ENCODE measurements around the gene PTPN14.
"Not testable (repeated sequence)": the region's sequence is repeated elsewhere in the genome, so short reads cannot be mapped to it uniquely, and the experiment has no call there.

Gene PTPN14

GRCh38 chr1:214551436-214552173 lies at the start of gene PTPN14:
Gene PTPN14, minus strand, starts transcription at chr1:214551602. Its CDS starts 86,799 bp downstream, at chr1:214464803.
- peak; percentile 23 for DNase-seq

GRCh38 chr1:214593158-214593557 lies 41.8 kb upstream of the PTPN14 start:
- no peak for DNase-seq

GRCh38 chr1:214591918-214592317 lies 40.5 kb upstream of the PTPN14 start:
- not testable (repeated sequence) for DNase-seq

DNA sequence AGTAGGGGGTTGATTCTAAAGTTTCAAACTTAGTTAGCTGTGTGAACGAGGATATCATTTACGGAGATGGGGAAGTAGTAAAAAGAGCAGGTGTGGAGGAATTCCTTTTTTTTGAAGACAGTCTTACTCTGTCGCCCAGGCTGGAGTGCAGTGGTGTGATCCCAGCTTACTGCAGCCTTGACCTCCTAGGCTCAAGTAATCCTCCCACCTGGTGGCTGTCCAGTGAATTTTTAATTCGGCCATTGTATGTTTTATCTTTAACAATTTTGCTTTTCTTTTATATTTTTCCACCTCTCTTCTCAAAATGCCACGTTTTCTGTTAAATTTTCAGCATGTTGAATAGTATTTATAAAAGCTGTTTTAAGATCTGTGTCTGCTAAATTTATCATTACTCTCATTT lies 39.3 kb upstream of the PTPN14 start:
- no peak for DNase-seq

DNA sequence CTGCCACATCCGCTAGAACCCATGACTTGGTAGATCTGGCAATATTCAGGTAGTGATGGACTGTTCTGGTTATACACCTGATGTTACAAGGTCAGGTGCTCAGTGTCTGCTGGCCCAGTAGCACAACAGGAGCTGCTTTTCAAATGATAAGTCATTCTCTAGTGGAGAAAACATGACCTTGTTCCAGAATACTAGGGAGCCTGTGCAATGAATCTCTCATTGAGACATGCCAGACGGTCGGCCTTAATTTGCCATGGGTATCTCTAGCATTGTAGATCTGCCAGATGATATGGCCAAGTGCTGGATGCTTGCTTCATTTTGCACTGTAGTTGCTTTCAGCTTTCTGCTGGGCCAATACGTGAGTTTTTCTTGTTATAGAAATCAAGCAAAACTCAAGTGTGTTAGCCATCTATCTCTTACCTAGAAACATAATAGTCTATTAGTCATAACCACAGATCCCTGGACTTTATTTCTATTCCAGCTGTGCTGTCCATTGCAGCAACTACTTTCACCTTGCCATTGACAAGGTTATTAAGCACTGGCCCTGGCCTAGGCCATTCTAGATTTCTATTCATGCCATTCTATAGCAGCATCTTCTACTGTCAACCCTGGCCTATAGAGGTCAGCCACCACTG lies 37.7 kb upstream of the PTPN14 start:
- no peak for DNase-seq

DNA sequence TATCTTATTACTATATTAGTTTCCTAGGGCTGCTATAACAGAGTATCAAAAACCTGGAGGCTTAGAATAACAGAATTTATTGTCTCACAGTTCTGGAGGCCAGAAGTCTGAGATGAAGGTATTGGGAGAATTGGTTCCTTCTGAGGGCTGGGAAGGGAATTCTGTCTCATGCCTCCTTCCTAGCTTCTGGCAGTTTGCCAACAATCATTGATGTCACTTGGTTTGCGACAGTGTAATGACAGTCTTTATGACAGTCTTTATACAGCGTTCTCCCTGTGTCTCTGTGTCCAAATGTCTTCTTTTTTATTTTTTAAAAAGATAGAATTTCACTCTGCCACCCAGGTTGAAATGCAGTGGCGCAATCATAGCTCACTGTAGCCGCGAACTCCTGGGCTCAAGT lies 35.8 kb upstream of the PTPN14 start:
- DNase-seq: no peak

GRCh38 chr1:214586621-214587020 lies 35.2 kb upstream of the PTPN14 start:
- no peak for DNase-seq

DNA sequence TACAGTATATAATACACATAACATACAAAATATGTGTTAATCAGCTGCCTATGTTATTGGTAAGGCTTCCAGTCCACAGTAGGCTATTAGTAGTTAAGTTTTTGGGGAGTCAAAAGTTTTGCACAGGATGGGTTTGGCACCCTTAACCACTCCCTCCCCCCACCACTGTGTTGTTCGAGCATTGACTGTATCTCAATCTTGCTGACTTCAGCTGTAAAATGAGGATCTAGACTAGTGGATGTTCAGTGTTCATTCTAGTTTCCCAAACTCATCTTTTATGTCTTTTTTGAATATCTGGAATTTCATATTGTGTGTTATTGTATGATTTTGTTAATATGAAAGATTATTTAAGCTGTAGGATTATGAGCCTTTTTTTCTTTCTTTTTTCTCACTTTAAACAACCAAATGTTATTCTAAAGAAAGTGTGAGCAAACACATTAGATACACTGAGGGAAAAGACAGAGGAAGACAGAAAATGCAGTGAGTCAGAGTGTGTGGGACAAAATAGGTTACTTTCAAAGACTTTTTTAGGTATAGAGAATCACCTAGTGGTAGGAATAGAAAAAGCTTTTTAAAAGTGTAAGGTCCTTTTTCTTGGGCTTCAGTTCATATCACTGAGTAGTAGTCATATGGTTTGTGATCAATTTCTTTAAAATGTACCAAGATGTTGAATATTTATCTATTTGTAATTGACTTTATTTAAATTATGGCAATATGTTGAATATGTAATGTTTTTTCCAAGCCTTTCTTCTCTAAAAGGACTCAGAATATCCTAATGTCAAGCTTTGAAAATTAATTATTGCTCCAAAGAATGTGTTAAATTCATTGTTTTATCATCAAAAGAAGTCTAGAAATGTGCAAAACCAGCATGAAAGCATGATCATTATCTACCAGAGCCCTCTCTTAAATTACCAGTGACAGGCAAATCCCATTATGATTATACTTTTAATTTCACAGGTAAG lies 33.7 kb upstream of the PTPN14 start:
- peak; percentile 6 for DNase-seq

GRCh38 chr1:214583824-214584554 lies 32.6 kb upstream of the PTPN14 start:
- no peak for DNase-seq

DNA sequence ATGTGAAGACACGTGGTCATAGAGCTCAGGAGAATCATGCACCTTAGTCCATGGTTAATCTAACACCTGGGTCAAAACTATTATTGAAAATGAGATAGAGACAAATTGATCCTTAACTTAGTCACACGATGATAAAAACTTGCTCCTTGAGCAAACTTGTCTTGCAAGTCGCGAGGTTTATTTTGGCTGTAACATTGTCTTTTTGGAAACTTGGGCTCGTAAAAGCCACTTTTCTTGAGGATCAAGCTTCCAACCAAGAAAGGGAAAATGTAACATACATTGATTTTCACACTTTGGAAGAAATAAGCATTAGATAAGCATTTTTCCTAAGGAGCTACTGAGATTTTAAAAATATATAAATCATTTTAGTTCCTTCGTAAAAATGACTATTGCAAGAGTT lies 31.7 kb upstream of the PTPN14 start:
- no peak for DNase-seq

DNA sequence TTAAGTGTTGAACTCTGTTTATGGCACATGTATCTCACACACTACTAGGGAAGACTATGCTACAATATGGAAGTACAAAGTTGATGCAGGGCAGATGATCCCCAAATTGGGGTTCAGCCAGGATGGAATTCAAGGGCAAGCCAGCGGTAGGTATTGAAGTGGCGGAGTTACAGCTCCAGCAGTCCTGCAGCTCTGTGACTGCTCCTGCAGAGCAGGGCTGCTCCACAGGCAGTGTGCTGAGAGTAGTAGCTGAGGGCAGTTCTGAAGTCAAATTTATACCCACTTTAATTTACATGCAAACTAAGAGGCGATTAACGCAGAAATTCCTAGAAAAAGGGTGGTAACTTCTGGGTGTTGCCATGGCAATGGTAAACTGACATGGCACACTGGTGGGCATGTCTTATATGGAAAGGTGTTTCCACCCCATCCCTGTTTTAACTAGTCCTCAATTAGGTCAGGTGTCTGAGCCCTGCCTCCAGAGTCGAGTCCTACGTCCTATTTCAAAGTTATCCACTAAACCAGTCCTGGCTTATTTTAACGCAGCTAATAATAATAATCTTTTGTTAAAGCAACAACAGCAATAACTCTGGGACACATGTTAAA lies 31.0 kb upstream of the PTPN14 start:
- DNase-seq: no peak

DNA sequence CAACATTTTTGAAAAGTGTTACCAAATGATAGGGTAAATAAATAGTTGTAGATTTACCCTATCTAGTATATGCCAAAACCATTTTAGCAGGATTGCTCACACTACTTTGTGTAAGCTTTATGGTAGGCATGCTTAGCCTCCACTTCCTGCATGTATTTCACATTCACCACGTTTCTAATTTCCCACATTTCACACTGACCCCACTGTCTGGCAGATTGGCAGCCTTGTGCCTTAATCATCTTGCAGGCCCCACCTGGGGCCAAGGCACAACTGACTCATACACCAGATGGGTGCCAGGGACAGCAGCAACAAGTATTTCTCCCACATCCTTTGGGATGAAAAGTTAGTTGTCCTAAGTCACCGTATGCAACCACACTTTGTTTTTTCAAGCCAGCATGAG lies 30.4 kb upstream of the PTPN14 start:
- DNase-seq: no peak

GRCh38 chr1:214579183-214579582 lies 27.8 kb upstream of the PTPN14 start:
- DNase-seq: no peak

DNA sequence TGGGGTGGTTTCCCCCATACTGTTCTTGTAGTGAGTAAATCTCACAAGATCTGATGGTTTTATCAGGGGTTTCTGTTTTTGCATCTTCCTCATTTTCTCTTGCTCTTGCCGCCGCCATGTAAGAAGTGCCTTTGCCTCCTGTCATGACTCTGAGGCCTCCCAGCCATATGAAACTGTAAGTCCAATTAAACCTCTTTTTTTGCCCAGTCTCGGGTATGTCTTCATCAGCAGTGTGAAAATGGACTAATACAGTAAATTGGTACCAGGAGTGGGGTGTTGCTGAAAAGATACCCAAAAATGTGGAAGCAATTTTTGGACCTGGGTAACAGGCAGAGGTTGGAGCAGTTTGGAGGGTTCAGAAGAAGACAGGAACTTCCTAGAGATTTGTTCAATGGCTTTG lies 24.7 kb upstream of the PTPN14 start:
- DNase-seq: not testable (repeated sequence)

DNA sequence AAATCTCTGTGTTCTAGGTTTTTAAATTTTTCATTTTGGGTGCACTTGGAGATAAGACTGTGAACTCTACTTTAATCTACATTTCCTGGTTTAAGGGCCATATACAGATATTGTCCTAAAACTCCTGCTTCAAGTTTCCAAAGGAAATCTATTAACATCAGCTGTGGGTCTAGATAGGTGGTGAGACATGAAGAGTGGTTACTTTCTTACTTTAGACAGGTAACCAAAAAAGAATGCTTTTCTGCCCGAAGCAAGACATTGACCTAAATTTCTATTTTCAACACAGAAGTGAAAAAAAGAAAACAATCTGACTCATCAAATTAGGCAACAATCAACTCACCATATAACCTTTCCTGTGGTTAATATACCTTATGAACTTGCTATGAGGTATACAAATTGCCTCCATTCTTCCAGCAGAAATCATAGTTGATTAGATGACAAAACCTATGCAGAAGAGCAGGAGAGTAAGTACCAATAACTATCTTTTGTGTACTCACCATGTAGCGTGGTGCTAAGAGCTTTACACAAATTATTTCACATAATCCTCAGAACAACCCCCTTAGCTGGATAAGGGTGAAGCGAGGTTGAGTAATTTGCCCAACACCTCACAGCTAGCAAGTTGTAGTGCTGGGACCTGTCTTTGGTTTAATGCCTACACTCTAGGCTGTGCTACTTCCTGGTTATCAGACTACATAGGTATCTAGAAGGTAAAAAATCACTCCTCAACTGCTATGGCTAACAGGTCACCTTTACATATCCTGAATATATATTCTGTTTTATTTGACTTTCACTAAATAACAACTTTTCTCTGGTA lies 23.4 kb upstream of the PTPN14 start:
- no peak for DNase-seq

DNA sequence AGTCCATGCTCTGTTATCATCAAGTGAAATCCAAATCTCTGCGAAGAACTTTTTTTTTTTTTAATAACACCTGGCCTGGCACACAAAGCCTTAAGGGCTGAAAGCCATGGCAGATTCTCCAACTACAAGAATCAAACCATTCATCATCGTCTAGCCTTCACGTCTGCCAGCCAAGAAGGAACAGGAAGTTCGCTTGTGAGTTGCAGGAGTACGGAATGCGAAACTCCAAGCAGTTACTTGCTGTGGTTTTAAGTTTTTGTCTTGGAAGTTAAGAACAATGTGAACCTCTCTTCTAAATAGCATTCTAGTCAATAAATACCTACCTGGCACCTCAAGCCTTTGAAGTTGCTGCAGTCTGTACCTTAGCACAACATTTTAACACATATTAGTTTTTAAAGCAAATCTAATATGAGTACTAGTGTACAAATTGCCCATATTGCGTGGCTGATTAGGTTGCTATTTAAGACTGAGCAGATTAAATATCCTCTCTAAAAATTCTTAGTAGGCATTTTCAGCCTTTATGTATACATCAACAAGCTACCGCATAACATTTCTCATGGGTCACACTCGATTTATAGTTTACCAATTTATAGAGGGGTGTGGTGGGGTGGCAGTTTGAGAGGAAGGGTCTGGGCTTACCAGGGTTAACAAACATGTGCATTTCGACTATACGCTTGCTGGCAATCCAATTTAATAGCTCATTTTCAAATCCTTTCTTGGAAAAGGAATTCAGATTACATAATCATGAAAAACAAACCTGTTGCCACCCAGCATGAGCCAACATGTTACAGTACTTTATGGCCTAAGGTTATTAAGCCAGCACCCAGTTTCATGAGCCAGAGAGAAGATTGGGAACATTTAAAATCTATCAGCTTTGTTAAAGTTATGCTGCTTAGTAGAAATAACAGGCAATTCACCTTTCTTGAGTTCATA lies 22.2 kb upstream of the PTPN14 start:
- no peak for DNase-seq

- no peak for DNase-seq
Observed at GRCh38 chr1:214571281-214571680, 19.9 kb upstream of the PTPN14 start.

DNA sequence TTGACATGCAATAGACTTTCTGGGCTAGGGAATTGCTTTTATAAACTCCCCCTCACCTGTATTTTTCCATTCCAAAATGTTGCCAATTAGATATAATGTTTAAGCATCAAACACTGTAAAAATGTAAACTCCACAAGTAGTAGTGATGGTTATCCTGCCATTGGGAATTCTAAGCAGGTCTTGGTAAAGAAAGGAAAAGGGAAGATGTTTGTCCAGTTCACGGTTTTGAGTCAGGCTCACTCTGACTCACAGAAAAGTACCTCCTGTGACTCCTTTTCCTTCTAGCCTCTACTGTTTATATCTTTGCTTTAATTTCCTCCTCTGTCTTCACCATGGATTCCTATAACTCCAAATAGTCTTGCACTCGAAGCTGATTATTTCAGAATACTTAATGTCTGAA lies 19.0 kb upstream of the PTPN14 start:
- no peak for DNase-seq

- DNase-seq: no peak
Observed at GRCh38 chr1:214569357-214570004, 18.1 kb upstream of the PTPN14 start.

GRCh38 chr1:214568328-214568727 lies 16.9 kb upstream of the PTPN14 start:
- no peak for DNase-seq
